HG03460 (cell line): Measurements from ENCODE around the gene ZNF728.
"Not testable (repeated sequence)": the region's sequence is repeated elsewhere in the genome, so short reads cannot be mapped to it uniquely, and the experiment has no call there.

Experiments used
- ATAC-seq: cut with Tn5 transposase; IDR thresholded peaks from one replicate; pipeline ENCODE4 v1.9.1; 2021; ENCODE audit not compliant: unreplicated experiment

Gene ZNF728

DNA sequence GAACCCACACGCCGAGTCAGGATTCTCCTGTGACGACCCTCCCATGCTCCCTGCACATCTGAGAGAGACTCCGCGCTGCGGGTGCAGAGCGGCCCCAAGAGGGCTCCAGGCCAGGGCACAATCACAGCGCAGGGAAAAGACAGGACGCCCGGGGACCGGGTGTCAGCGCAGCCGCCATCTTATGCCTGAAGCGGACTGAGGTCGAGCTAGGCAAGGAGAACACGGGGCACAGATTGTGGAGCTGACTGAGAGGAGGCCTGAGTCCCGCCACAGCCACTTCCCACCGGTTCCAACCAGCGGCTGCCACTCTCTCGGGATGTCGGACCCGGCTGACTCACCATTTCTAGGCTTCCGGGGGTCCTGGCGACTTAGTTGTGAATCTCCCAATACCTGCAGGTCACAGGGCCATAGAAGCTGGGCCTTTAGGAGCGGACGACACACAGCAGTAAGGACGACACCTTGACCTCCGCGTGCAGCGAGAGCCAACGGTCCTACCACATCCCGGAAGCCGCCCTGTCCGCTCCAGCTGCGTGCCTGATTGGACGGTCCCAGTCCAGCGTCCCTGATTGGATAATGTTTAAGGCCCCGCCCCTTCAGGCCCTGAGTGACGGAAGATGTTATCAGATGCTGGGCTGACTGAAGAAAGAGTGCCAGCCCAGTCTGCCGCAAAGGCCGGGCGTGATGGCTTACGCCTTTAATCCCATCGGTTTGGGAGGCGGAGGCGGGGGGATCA, at the start of gene ZNF728:
TSS of gene ZNF728 (minus strand) at position 487 of the 733 bp plus-strand sequence. CDS start at position 341, 146 bp downstream.
- no peak for ATAC-seq

DNA sequence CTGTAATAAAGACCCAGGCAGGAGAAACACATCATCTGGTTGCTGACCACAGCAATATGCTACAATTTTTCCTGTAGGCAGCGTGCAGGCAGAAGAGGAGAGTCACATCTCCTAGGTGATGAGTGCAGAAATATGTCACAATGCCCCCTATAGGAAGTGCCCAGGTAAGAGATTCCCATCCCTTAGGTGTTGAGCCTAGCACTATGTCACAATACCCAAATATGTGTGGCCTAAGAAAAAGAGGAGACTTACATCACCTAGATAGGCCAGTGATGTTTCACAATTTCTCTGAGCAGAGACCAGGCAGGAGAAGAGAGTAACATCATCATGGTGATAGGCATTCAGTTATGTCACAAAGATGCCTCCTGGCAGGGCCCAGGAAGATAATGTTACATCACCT, 49.4 kb upstream of the ZNF728 start:
- ATAC-seq: no peak

DNA sequence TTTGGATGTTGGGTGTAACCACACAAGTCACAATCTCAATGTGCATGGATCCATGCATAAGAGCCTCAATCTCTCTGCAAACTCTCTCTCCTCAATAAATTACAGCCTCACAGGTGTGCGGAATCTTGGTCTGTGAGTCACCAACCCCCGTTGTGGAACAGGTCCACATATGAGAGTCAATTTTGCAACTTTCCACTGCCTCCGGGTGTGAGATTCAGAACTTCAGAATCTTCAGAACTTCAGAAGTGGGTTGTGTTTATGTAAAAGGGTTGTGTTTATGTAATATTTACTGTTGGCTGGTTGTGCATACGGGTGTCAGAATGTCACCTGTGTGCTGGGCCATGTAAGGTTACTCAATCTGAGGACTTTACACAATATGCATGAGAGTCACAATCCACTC, 46.3 kb upstream of the ZNF728 start:
- ATAC-seq: no peak

DNA sequence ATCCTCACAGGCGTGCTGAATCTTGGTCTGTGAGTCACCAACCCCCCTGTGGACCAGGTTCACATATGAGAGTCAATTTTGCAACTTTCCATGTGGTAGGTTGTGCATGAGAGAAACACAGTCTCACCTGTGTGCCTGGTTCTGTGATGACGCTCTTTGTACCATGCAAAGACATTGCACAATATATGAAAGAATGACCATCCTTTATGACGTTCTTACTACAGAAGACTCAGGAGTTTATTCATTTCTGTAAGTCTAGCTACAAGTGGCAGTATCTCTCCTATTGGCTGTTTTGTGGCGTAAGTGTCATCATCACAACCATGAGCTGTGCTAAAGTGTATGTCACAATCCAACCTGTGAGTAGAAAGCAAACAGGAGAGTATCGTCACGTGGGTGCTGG, 43.8 kb upstream of the ZNF728 start:
- no peak for ATAC-seq

DNA sequence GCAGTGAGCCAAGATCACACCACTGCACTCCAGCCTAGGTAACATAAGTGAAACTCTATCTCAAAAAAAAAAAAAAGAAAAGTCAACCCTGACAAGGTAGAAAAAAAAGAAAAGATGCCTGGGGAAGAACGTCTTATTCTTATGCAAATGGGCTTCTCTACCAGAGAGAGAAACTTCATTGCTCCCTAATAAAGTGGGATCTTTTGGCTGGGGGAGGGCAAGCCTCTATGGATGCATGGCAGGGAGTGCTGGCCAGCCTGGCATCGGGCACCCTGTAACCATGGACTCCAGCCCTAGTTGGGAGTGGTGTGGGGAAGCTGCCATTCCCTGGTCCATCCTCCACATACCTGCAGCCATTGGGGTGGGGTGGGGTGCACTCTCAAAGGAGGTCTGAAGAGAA, 30.7 kb upstream of the ZNF728 start:
- ATAC-seq: no peak

DNA sequence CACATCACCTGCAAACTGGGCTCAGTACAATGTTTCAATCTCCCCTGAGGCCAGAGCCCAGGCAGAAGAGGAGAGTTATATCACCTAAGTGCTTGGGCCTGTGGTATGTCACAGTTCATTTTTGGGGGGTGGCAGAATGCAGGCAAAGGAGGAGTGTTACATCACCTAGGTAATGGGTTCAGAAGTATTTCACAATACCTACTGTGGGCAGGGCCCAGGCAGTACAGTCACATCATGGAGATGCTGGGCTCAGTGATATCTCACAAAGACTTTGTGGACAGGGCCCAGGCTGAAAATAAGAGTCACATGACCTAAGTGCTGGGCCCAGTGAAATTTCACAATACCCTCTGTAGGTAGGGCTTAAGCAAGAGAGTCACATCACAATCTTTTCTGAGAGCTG, 12.7 kb upstream of the ZNF728 start:
- ATAC-seq: no peak

DNA sequence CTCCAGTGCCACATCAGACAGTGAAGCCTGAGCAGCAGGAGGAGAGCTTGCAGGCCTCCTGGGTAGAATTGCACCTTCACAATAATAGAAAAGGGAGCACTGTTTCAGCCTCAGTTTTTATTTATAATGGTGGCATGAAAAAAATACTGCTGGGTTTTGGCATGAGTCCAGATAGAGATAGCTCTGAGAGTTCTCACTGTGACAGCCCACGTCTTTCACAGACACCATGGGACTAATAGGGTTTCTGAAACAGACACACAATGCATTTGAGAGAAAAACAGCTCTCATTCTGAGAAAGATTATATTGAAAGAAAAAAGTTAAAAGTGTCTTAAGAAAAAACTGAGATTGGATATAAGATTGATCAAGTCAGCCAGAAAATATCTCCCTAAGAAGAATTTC, 8.0 kb downstream of the ZNF728 start:
- ATAC-seq: not testable (repeated sequence)

DNA sequence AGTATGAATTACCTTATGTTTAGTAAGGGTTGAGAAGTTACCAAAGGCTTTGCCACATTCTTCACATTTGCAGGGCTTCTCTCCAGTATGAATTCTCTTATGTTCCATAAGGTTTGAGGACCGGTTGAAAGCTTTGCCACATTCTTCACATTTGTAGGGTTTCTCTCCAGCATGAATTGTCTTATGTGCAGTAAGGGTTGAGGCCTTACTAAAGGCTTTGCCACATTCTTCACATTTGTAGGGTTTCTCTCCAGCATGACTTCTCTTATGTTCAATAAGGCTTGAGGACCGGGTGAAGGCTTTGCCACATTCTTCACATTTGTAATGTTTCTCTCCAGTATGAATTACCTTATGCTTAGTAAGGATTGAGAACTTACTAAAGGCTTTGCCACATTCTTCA, 26.7 kb downstream of the ZNF728 start:
- ATAC-seq: no peak

DNA sequence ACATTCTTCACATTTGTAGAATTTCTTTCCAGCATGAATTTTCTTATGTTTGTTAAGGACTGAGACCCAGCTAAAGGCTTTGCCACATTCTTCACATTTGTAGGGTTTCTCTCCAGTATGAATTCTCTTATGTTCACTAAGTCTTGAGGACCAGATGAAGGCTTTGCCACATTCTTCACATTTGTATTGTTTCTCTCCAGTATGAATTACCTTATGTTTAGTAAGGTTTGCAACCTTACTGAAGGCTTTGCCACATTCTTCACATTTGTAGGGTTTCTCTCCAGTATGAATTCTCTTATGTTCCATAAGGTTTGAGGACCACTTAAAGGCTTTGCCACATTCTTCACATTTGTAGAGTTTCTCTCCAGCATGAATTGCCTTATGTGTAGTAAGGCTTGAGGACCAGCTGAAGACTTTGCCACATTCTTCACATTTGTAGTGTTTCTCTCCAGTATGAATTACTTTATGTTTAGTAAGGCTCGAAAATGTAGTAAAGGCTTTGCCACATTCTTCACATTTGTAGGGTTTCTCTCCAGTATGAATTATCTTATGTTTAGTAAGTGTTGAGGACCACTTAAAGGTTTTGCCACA, 27.3 kb downstream of the ZNF728 start:
- not testable (repeated sequence) for ATAC-seq

DNA sequence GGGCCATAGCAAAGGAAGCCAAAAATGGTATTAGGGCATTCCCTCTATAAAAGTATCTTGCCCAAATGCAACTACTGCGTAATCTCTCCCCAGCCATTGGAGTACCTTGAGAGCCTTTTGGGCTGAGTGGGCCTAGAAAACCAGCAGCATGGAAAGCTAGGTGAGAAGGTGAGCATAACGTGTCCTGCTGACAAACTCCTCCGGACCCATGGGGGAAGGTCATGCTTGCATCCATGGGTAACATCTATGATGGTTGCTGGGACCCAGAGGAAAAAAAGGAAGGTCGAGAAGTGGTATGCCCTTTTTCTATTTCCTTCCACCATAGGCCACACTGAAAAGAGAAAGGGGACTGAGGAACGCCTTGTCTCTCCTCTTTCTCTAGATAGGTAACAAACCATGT, 57.4 kb downstream of the ZNF728 start:
- ATAC-seq: no peak

DNA sequence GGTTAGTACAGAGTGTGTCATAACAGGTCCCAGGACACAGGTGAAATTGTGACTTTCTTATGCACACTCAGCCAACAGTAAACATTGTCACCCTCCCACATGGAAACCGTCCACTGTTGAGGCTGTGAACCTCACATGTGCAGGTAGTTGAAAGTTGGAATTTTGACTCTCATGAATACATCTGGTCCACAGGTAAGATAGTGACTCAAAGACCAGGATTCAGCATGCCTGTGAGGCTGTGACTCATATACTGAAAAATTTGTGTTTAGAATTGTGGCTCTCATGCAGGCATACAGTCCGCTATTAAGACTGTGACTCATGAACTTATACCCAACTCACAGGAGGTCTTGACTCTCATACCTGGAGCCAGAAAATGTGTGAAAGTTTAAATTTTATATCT, 67.8 kb downstream of the ZNF728 start:
- no peak for ATAC-seq

DNA sequence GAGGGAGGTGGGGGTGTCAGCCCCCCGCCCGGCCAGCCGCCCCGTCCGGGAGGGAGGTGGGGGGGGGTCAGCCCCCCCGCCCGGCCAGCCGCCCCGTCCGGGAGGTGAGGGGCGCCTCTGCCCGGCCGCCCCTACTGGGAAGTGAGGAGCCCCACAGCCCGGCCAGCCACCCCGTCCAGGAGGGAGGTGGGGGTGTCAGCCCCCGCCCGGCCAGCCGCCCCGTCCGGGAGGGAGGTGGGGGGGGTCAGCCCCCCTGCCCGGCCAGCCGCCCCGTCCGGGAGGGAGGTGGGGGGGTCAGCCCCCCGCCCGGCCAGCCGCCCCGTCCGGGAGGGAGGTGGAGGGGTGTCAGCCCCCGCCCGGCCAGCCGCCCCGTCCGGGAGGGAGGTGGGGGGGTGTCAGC, 75.4 kb downstream of the ZNF728 start:
- not testable (repeated sequence) for ATAC-seq

DNA sequence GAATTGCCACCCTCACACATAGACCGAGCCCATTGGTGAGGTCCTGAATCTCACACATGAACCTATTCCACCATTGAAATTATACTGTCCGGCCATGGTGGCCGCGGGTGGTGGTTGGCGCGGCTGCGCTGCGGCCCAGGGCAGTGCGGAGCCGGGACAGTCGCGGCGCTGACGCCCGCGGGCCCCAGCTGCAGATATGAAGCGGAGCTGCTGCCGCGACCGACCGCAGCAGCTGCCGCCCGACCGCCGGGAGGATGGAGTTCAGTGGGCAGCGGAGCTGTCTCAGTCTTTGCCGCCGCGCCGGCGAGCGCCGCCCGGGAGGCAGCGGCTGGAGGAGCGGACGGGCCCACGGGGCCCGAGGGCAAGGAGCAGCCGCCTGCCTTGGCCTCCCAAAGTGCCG, 77.8 kb downstream of the ZNF728 start:
- ATAC-seq: not testable (repeated sequence)
